ENCODE data around the gene MTFP1.

DNA sequence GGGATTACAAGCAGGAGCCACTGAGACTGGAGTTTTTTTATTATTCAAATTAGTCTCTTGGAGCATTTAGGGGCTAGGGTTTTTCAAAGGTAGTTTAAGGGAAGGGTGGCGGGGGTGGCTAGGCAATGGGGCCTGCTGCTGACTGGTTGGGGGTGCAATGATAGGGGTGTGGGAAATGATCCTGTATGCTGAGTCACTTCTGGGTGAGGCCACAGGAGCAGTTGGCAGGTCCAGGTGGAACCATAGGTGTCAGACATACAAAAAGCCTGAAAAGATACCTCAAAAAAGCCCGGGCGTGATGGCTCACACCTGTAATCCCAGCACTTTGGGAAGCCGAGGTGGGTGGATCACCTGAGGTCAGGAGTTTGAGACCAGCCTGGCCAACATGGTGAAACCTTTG, 13.7 kb downstream of the MTFP1 start:
- TF ChIP-seq, protein P1, sequence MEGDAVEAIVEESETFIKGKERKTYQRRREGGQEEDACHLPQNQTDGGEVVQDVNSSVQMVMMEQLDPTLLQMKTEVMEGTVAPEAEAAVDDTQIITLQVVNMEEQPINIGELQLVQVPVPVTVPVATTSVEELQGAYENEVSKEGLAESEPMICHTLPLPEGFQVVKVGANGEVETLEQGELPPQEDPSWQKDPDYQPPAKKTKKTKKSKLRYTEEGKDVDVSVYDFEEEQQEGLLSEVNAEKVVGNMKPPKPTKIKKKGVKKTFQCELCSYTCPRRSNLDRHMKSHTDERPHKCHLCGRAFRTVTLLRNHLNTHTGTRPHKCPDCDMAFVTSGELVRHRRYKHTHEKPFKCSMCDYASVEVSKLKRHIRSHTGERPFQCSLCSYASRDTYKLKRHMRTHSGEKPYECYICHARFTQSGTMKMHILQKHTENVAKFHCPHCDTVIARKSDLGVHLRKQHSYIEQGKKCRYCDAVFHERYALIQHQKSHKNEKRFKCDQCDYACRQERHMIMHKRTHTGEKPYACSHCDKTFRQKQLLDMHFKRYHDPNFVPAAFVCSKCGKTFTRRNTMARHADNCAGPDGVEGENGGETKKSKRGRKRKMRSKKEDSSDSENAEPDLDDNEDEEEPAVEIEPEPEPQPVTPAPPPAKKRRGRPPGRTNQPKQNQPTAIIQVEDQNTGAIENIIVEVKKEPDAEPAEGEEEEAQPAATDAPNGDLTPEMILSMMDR (IDR thresholded peaks at IDR 0.05) = no peak
- TF ChIP-seq EP300 (IDR thresholded peaks at IDR 0.05) = no peak
